ENCODE results near the gene CTSD.
A peak's percentile ranks its signal among the peaks of the same experiment; 100 is the strongest.

The CTSD gene

DNA sequence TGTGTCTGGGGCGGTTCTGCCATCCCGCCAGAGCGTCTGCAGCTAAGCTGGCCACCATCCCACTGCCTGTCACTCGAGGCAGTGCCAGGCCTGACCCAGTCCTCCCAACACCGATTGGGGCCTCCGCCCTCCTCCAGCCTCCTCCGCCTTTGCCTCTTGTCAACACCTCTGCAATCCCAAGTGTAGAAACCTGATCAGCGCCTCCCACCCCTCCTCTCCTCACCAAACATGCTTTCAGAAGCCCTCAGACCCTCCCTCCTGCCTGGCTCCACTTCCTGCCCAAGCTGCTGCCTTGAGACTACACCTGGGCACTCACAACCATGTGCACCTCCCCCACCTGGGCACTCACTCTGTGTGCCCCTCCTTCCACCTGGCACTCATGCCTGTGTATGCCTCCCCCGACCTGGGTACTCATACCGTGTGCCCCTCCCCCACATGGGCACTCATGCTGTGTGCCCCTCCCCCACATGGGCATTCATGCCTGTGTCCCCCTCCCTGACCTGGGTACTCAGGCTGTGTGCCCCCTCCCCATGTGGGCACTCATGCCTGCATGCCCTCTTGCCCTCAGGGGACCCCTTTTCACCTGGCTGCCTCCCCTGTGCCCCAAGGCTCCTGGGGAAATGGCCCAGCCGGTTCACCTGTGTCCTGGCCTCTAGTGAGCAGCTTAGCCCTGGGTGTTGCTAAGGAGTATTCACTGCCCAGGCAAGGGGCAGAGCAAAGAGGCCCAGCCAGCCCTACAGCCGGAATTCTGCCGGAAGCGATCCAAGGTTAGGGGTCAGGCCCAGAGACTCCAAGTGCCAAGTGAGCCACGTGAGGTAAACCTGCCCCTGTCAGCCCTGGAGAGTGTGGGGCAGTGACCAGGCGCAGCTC, 7.8 kb downstream of the CTSD start:
- POLR2A ChIA-PET (ENCODE audit: low non-redundant PET), result no interaction called here
- H3K27ac ChIP-seq, result peak overlapping the region; percentile 93
- CTCF ChIA-PET, result interaction anchor here (0.6 to 0.8 kb wide), 3 partner anchors 77 to 246 kb away, joined by 3 to 5 read pairs (median 3); no protein-coding TSS in a partner anchor
- no peak for DNase-seq (ENCODE audit: low spot score)
- TF ChIP-seq, protein P1, sequence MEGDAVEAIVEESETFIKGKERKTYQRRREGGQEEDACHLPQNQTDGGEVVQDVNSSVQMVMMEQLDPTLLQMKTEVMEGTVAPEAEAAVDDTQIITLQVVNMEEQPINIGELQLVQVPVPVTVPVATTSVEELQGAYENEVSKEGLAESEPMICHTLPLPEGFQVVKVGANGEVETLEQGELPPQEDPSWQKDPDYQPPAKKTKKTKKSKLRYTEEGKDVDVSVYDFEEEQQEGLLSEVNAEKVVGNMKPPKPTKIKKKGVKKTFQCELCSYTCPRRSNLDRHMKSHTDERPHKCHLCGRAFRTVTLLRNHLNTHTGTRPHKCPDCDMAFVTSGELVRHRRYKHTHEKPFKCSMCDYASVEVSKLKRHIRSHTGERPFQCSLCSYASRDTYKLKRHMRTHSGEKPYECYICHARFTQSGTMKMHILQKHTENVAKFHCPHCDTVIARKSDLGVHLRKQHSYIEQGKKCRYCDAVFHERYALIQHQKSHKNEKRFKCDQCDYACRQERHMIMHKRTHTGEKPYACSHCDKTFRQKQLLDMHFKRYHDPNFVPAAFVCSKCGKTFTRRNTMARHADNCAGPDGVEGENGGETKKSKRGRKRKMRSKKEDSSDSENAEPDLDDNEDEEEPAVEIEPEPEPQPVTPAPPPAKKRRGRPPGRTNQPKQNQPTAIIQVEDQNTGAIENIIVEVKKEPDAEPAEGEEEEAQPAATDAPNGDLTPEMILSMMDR (conservative IDR thresholded peaks at IDR 0.05; ENCODE audit: low read depth), result no peak

DNA sequence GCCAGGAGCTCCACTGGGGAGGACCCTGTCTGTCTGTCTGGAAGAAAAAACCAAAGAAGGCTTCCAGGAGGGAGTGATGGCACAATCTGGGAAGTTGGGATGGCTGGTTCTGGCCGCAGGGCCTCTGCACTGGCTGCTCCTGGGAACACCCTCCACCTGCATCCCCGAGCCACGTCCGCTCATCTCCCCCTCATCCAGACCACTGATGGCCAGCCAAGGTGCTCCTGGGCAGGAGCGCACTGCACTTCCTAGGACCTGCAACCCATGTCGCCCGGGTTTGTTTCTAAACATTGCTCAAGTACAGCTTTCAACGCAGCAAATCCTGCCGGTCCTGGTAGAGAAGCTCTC, 8.4 kb downstream of the CTSD start:
- TF ChIP-seq, protein P1 (conservative IDR thresholded peaks at IDR 0.05; ENCODE audit: low read depth), result no peak
- ChIA-PET POLR2A (ENCODE audit: low non-redundant PET) (no interaction called here), CTCF (interaction anchor here (0.6 to 1.0 kb wide), 2 partner anchors 77 to 103 kb away, joined by 5 read pairs; no protein-coding TSS in a partner anchor)
- peak overlapping the region; percentile 93 for H3K27ac ChIP-seq
- no peak for DNase-seq (ENCODE audit: low spot score)

DNA sequence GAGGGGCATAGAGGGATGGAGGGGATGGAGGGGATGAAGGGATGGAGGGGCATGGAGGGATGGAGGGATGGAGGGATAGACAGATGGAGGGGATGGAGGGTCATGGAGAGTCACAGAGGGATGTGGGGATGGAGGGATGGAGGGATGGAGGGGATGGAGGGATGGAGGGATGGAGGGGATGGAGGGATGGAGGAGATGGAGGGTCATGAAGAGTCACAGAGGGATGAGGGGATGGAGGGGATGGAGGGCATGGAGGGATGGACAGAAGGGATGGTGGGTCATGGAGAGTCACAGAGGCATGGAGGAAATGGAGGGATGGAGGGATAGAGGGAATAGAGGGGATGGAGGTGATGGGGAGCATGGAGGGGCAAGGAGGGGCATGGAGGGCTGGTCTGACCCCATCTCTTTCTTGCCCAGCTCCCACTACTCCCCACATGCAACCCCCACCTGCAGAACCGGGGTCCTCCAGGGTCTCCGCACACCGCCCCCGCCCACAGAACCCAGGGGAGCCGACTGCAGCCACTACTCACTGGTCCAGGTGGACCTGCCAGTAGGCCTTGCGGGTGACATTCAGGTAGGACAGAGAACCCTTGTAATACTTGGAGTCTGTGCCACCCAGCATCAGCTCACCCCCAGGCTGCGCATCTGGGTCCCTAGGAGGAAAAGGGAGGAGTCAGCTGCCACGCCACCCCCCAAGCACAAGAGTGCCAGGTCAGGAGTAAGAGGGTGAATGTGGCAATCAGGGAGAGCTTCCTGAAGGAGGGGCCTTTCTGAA, 9.2 kb downstream of the CTSD start:
- ChIA-PET CTCF (interaction anchor here (1.0 kb wide), 1 partner anchor 78 kb away, joined by 5 read pairs; no protein-coding TSS in a partner anchor), POLR2A (ENCODE audit: low non-redundant PET) (interaction anchor here (0.6 kb wide), 1 partner anchor 1304 kb away, joined by 3 read pairs; the partner anchor contains the start of gene PTDSS2)
- TF ChIP-seq, protein P1 (conservative IDR thresholded peaks at IDR 0.05; ENCODE audit: low read depth), result no peak

DNA sequence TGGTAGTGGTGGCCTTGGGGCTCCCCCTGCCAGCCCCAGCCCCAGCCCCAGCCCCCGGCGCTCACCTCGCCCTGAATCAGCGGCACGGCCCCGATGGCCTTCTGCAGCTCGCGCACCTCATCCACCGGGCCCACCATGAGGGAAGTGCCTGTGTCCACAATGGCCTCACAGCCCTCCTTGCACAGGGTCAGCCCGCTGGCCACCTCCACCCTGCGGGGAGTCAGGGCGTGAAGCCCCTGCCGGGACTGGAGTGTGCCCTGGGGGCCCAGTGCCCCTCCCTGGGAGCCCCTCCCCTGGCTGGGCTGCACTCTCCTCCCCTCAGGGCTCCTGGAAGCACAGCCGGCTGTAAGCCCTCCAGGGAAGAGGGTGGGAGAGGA, 9.8 kb downstream of the CTSD start:
- no peak for DNase-seq (ENCODE audit: low spot score)
- ChIA-PET POLR2A (ENCODE audit: low non-redundant PET) (no interaction called here), CTCF (no interaction called here)
- TF ChIP-seq, protein P1 (conservative IDR thresholded peaks at IDR 0.05; ENCODE audit: low read depth), result no peak
- H3K27ac ChIP-seq, result peak overlapping the region; percentile 88

More for the DNA sequence above, 9.2 kb downstream of the CTSD start:
- peak overlapping the region; percentile 93 for H3K27ac ChIP-seq
- no peak for DNase-seq (ENCODE audit: low spot score)

DNA sequence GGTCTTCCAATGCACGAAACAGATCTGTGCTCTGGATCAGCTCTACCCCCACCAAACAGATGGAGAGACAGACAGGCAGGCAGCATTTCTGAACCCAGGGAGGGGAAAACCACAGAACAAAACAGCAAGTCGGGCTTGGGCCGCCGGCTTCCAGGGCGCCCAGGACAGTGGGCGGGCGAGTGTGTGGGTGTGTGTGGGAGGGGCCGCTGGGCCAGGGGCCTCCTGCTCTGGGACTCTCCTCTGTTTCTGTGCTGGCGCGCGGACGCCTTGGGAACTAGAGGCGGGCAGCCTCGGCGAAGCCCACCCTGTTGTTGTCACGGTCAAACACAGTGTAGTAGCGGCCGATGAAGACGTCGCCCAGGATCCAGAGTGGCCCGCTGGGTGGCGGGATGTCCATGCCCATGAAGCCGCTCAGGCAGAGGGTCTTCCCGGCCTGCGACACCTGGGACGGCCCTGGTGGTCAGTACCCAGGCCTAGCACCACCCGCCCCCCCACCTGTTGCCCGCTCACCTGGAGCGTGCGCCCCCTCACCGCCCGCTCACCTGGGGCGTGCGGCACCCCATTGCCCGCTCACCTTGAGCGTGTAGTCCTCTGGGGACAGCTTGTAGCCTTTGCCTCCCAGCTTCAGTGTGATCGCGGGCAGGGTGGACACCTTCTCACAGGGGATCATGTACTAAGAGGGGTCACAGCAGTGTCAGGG, 10.3 kb downstream of the CTSD start:
- POLR2A ChIA-PET (ENCODE audit: low non-redundant PET), result no interaction called here
- no peak for DNase-seq (ENCODE audit: low spot score)
- CTCF ChIA-PET, result interaction anchor here (0.6 to 1.2 kb wide), 2 partner anchors 59 to 77 kb away, joined by 3 to 5 read pairs; no protein-coding TSS in a partner anchor
- peak overlapping the region; percentile 88 for H3K27ac ChIP-seq
- TF ChIP-seq, protein P1 (conservative IDR thresholded peaks at IDR 0.05; ENCODE audit: low read depth), result no peak

DNA sequence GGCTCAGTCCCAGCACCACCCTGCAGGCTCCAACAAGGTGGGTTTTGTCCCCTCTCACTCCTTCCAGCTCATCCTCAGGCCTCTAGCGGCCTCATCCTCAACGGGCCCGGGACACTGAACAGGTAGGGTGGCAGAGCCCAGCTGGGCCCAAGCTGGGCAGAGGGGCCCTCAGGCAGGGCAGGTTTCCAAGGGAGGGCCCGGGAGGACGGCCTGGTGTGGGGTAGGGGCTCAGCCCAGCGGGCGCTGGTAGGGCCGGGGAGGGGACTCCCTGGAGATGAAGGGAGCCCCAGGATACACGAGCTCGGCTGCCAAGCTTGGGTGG, 10.9 kb downstream of the CTSD start:
- POLR2A ChIA-PET (ENCODE audit: low non-redundant PET), result no interaction called here
- peak overlapping the region; percentile 88 for H3K27ac ChIP-seq
- TF ChIP-seq, protein P1 (conservative IDR thresholded peaks at IDR 0.05; ENCODE audit: low read depth), result no peak
- CTCF ChIA-PET, result interaction anchor here (0.7 to 1.2 kb wide), 2 partner anchors 59 to 124 kb away, joined by 3 to 5 read pairs; no protein-coding TSS in a partner anchor
- no peak for DNase-seq (ENCODE audit: low spot score)

Data from RWPE1 (cell line).